ENCODE measurements around the gene WDR62.
"Not testable (repeated sequence)": the region's sequence is repeated elsewhere in the genome, so short reads cannot be mapped to it uniquely, and the experiment has no call there.

DNA sequence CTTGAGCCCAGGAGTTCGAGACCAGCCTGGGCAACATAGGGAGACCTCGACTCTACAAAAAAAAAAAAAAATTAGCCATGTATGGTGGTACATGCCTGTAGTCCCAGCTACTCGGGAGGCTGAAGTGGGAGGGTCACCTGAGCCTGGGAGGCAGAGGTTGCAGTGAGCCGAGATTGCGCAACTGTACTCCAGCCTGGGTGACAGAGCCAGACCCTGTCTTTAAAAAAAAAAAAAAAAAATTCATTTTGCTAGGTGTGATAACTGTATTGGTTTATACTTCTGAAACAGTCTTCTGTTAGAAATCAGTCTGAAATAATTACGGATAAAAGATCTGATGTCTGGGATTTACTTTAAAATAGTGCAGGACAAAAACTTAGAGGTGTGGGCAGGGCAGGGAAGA is 13.6 kb upstream of the WDR62 start:
- TF ChIP-seq, protein P1, sequence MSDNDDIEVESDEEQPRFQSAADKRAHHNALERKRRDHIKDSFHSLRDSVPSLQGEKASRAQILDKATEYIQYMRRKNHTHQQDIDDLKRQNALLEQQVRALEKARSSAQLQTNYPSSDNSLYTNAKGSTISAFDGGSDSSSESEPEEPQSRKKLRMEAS (IDR thresholded peaks at IDR 0.05) = not testable (repeated sequence)
- TF ChIP-seq, protein P2, sequence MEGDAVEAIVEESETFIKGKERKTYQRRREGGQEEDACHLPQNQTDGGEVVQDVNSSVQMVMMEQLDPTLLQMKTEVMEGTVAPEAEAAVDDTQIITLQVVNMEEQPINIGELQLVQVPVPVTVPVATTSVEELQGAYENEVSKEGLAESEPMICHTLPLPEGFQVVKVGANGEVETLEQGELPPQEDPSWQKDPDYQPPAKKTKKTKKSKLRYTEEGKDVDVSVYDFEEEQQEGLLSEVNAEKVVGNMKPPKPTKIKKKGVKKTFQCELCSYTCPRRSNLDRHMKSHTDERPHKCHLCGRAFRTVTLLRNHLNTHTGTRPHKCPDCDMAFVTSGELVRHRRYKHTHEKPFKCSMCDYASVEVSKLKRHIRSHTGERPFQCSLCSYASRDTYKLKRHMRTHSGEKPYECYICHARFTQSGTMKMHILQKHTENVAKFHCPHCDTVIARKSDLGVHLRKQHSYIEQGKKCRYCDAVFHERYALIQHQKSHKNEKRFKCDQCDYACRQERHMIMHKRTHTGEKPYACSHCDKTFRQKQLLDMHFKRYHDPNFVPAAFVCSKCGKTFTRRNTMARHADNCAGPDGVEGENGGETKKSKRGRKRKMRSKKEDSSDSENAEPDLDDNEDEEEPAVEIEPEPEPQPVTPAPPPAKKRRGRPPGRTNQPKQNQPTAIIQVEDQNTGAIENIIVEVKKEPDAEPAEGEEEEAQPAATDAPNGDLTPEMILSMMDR (IDR thresholded peaks at IDR 0.05; ENCODE audit: control extremely low read depth in 1 of 3, insufficient read depth in 1 of 3, low read depth in 1 of 3, low read length in 3 of 3) = not testable (repeated sequence)
- TF ChIP-seq POLR2AphosphoS5 (IDR thresholded peaks at IDR 0.05; ENCODE audit: low read depth, low read length) = not testable (repeated sequence)
